Esophagus squamous epithelium (tissue), 4 donors: ENCODE data around the gene GREB1.

ENCODE experiments used
- POLR2A ChIP-seq, 4 donors: fragments of 450-650 bp; IDR thresholded peaks; one replicate each; pipeline ENCODE4 v1.6.1; 2017; ENCODE audit warnings: antibody characterized with exemption in 4 of 4, mild to moderate bottlenecking in 4 of 4, moderate library complexity in 3 of 4
- TF ChIP-seq, protein P1 (sequence below), 6 experiments: fragments of 450-650 bp in 4 of 6; fragments of 200-600 bp in 2 of 6; sonication (generic) in 2 of 6; IDR thresholded peaks; one replicate each; pipeline ENCODE4 v1.5.1; 2016 to 2019; ENCODE audit warnings: antibody characterized with exemption in 6 of 6, mild to moderate bottlenecking in 4 of 6, moderate library complexity in 4 of 6

GRCh38 chr2:11546072-11546471 lies 12.2 kb downstream of the GREB1 start:
- TF ChIP-seq, protein P1, sequence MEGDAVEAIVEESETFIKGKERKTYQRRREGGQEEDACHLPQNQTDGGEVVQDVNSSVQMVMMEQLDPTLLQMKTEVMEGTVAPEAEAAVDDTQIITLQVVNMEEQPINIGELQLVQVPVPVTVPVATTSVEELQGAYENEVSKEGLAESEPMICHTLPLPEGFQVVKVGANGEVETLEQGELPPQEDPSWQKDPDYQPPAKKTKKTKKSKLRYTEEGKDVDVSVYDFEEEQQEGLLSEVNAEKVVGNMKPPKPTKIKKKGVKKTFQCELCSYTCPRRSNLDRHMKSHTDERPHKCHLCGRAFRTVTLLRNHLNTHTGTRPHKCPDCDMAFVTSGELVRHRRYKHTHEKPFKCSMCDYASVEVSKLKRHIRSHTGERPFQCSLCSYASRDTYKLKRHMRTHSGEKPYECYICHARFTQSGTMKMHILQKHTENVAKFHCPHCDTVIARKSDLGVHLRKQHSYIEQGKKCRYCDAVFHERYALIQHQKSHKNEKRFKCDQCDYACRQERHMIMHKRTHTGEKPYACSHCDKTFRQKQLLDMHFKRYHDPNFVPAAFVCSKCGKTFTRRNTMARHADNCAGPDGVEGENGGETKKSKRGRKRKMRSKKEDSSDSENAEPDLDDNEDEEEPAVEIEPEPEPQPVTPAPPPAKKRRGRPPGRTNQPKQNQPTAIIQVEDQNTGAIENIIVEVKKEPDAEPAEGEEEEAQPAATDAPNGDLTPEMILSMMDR (IDR thresholded peaks at IDR 0.05) = no peak
- TF ChIP-seq POLR2A (IDR thresholded peaks at IDR 0.05) = no peak
